Ovary (tissue), 9 donors: ENCODE data around the gene CCSER2. TPM values are rescaled to one million over a fixed set of nuclear protein-coding genes. Genes with fewer than 3 reads are reported as not detected.

Experiments used
- DNase-seq, 5 donors: peaks; one replicate each; pipeline ENCODE4 v3.0.0-alpha.2; 2019 to 2020
- H3K27ac ChIP-seq, 2 donors: fragments of 200-600 bp; one replicate each; pipeline versions ENCODE4 v1.5.1 to v1.8.0; 2019 to 2022
- H3K27me3 ChIP-seq: fragments of 200-600 bp; one replicate; pipeline ENCODE4 v1.8.0; 2022
- H3K36me3 ChIP-seq: fragments of 200-600 bp; sonication (generic); one replicate; pipeline ENCODE4 v1.5.1; 2019
- H3K4me1 ChIP-seq: one replicate; pipeline ENCODE4 v1.8.1; 2013; ENCODE audit warnings: mild to moderate bottlenecking, moderate library complexity; ENCODE audit not compliant: insufficient read depth
- H3K4me3 ChIP-seq: fragments of 200-600 bp; sonication (generic); one replicate; pipeline ENCODE4 v1.5.1; 2017
- H3K9me3 ChIP-seq, 2 donors: fragments of 200-600 bp in 1 of 2; sonication (generic) in 1 of 2; one replicate each; pipeline versions ENCODE4 v1.5.1 to v1.8.1; 2013 to 2019; ENCODE audit warnings: mild to moderate bottlenecking in 1 of 2, moderate library complexity in 1 of 2
- EP300 ChIP-seq: sonication (generic); formaldehyde crosslinking; IDR thresholded peaks from one replicate; pipeline ENCODE4 v1.6.1; 2017; ENCODE audit warnings: antibody characterized with exemption
- POLR2A ChIP-seq: fragments of 450-650 bp; IDR thresholded peaks from one replicate; pipeline ENCODE4 v1.6.1; 2017; ENCODE audit warnings: antibody characterized with exemption, mild to moderate bottlenecking, moderate library complexity
- WGBS, 3 donors: extraction: QIAGEN DNeasy Blood & Tissue Kit in 1 of 3; methylation state at CpG; one replicate each; pipeline versions ENCODE4 v1.1.5 to v1.1.7; 2013 to 2017; 5-methylcytosine and 5-hydroxymethylcytosine counted together
- intact Hi-C, 4 donors: fragments of 100-400 bp; cut with DNase I; formaldehyde crosslinking; loops; one replicate each; pipeline versions ENCODE4 v1.11.0 to v1.15.1; 2022 to 2023
- polyA plus RNA-seq, 2 donors: library from polyadenylated mRNA; stranded (reverse); fragments of 200-250 nt in 1 of 2; fragments of 350-450 nt in 1 of 2; fragmentation: Illumina TruSeq in 1 of 2; extraction: RNeasy Lipid Tissue Mini Kit (QIAGEN cat#74804) in 1 of 2; gene quantifications; one replicate each; pipeline ENCODE4 v1.2.3, GENCODE V29; 2013 to 2014
- total RNA-seq, 7 donors: library from RNA; depleted of rRNA in 2 of 7; stranded (reverse); fragments of >200 nt in 2 of 7; fragmentation: NEBNext Ultra II Directional in 3 of 7; extraction: Animal tissue kit (Norgen Biotek cat#: 25700) in 3 of 7; gene quantifications; one replicate each; pipeline versions ENCODE4 v1.1.0 to v1.2.4, GENCODE V29; 2016 to 2023
- TF ChIP-seq, protein P1 (sequence below), 3 donors: fragments of 450-650 bp in 2 of 3; fragments of 200-600 bp in 1 of 3; IDR thresholded peaks; one replicate each; pipeline versions ENCODE4 v1.5.1 to v1.8.0; 2016 to 2022; ENCODE audit warnings: antibody characterized with exemption in 3 of 3, mild to moderate bottlenecking in 1 of 3
- donor health status: DM: no; HTN: no; CAD: no; lungs with moderate emphysema.
- donor health status: DM: no; HTN: no; CAD: no.
- donor health status: Bipolar disorder and iron deficiency.
- donor health status: DM: yes; HTN: yes; CAD: no.
- donor health status: DM: no; HTN: no; CAD: no.
- donor health status: DM: yes; HTN: yes; CAD: no.

CCSER2 gene
- total and polyA plus RNA-seq, 9 donors, result 12.2 to 86.3 (median 50.7) TPM

- Histone ChIP-seq H3K36me3 (no peaks in the 10 kb centered on the region), H3K9me3 (no peaks in the 10 kb centered on the region), H3K4me3 (no peak overlapping the region), H3K4me1 (no peaks in the 10 kb centered on the region), H3K27ac (no peak overlapping the region), H3K27me3 (no peaks in the 10 kb centered on the region)
- TF ChIP-seq POLR2A (no peak), EP300 (no peak)
- TF ChIP-seq, protein P1, sequence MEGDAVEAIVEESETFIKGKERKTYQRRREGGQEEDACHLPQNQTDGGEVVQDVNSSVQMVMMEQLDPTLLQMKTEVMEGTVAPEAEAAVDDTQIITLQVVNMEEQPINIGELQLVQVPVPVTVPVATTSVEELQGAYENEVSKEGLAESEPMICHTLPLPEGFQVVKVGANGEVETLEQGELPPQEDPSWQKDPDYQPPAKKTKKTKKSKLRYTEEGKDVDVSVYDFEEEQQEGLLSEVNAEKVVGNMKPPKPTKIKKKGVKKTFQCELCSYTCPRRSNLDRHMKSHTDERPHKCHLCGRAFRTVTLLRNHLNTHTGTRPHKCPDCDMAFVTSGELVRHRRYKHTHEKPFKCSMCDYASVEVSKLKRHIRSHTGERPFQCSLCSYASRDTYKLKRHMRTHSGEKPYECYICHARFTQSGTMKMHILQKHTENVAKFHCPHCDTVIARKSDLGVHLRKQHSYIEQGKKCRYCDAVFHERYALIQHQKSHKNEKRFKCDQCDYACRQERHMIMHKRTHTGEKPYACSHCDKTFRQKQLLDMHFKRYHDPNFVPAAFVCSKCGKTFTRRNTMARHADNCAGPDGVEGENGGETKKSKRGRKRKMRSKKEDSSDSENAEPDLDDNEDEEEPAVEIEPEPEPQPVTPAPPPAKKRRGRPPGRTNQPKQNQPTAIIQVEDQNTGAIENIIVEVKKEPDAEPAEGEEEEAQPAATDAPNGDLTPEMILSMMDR (IDR thresholded peaks at IDR 0.05), result no peak
- no peak for DNase-seq
- intact Hi-C loops, result no loop called here
- WGBS, 3 donors, result 8 to 16% (median 11%) methylated on average over 1 of the region's 1 CpG
Observed at GRCh38 chr10:84452003-84452402, 123.6 kb downstream of the CCSER2 start.

- Histone ChIP-seq H3K4me3 (no peak overlapping the region), H3K4me1 (no peaks in the 10 kb centered on the region), H3K9me3 (no peaks in the 10 kb centered on the region), H3K27ac (no peak overlapping the region), H3K27me3 (no peaks in the 10 kb centered on the region), H3K36me3 (no peaks in the 10 kb centered on the region)
- no peak for DNase-seq
- intact Hi-C loops, result no loop called here
- TF ChIP-seq, protein P1 (IDR thresholded peaks at IDR 0.05), result no peak
- no peak for TF ChIP-seq EP300
- TF ChIP-seq POLR2A, result no peak
- WGBS, 3 donors, result 72 to 83% (median 82%) methylated on average over 6 of the region's 6 CpGs
Observed at GRCh38 chr10:84453303-84453702, 124.9 kb downstream of the CCSER2 start.

- DNase-seq, result no peak
- Histone ChIP-seq H3K9me3 (no peaks in the 10 kb centered on the region), H3K36me3 (no peaks in the 10 kb centered on the region), H3K27ac (no peak overlapping the region), H3K4me3 (no peak overlapping the region), H3K27me3 (no peaks in the 10 kb centered on the region), H3K4me1 (no peaks in the 10 kb centered on the region)
- TF ChIP-seq, protein P1 (IDR thresholded peaks at IDR 0.05), result no peak
- no peak for TF ChIP-seq POLR2A
- no peak for TF ChIP-seq EP300
- intact Hi-C loops, result no loop called here
- 87 to 91% (median 90%) methylated on average over 2 of the region's 2 CpGs for WGBS, 3 donors
Observed at GRCh38 chr10:84456126-84456525, 127.7 kb downstream of the CCSER2 start.

DNA sequence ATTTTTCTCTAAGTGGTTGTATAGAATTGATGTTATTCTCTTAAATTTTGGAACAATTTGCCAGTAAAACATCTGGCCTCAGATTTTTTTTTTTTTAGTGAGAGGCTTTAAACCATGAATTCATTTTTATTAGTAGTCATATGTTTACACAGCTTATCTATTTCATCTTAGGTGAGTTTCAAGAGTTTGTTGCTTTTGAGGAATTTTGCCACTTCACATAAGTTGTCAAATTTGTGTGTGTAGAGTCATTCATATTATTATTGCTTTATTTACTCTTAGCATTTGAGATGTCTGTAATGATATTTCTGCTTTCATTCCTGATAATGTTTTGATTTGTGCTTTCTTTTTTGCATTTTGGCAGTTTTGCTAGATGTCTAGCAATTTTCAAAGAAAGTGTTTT is 132.1 kb downstream of the CCSER2 start:
- H3K27me3 ChIP-seq, result no peaks in the 10 kb centered on the region
- no peak for DNase-seq
- H3K36me3 ChIP-seq, result no peaks in the 10 kb centered on the region
- H3K4me3 ChIP-seq, result no peak overlapping the region
- H3K27ac ChIP-seq, result no peak overlapping the region
- intact Hi-C loops, result no loop called here
- no peak for TF ChIP-seq POLR2A
- TF ChIP-seq EP300, result no peak
- TF ChIP-seq, protein P1 (IDR thresholded peaks at IDR 0.05), result no peak
- H3K4me1 ChIP-seq, result no peaks in the 10 kb centered on the region
- no peaks in the 10 kb centered on the region for H3K9me3 ChIP-seq

DNA sequence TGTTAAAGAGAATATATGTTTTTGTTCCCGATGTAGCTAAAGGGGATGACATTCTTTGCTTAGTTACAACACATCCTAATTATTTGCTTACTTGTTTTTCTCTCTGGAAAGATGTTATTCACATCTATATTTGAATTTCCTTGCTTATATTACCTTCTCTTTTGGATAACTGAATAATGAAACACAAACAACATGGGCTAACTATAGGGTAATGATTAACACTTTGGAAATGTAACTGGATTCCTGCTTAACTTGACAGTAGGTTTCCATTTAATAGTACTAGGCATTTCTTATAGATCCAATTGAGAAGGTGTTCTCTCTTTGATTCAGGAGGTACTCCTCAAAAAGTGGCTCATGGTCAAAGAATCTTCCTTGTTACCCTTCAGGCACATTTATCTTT is 141.1 kb downstream of the CCSER2 start:
- H3K36me3 ChIP-seq, result no peaks in the 10 kb centered on the region
- TF ChIP-seq, protein P1 (IDR thresholded peaks at IDR 0.05), result no peak
- no peak for TF ChIP-seq POLR2A
- TF ChIP-seq EP300, result no peak
- no peaks in the 10 kb centered on the region for H3K27me3 ChIP-seq
- no peaks in the 10 kb centered on the region for H3K9me3 ChIP-seq
- no peak overlapping the region for H3K27ac ChIP-seq
- intact Hi-C loops, result no loop called here
- DNase-seq, result no peak
- H3K4me3 ChIP-seq, result no peak overlapping the region
- WGBS, 3 donors, result 52 to 67% (median 60%) methylated on average over 1 of the region's 1 CpG
- H3K4me1 ChIP-seq, result no peaks in the 10 kb centered on the region
